ENCODE measurements around the gene AAR2.

Gene AAR2

DNA sequence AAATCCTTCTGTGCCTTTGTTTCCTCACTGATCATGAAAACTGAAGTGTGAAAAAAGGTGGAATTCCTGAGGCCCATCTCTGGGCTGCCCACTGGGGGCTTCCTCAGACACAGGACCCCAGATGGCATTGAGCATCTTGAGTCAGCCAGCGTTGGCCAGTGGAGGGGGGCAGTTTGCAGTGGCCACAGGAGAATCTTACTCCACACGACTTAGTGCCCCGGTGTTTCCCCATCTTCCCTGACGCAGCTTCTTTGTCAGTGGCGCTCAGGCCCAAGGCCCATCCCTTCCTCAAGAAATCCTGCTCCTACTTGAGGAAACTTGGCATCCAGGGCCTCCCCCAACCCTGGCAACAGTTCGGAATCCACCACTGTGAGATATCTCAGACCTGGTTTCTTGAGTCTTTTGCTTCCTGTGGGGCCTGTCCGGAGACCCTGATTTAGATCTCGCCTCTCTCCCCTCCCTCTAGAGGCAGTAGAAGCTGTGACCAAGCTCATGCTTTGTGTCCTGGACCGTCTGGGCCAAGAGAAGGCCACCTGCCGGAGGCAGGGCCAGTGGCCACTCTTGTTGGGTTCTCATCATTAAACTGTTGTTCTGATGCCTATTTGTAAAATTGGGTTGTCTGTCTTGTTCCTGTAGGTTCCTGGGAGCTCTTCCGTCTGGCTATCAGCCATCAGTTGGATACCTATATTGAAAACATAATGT, 49.6 kb downstream of the AAR2 start:
- FAIRE-seq, result no peak

DNA sequence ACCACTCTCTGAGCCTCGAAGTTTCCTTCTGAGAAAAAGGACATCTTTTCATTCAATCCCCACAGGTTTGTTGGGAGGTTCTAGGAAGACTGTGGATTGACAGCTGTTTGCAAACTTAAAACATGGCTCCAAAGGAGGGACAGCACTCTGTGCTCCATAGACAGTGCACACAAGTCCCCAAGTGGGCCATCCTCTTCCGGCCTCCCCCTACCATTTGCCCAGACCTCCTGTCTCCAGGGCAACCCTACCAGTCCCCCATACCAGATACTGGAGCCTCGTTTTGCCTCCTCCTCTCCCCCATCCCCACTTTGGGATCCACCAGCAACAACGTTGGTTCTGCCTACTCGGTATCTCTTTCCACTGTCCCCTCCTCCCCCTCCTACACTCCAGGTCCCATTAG, 61.4 kb downstream of the AAR2 start:
- FAIRE-seq, result no peak

DNA sequence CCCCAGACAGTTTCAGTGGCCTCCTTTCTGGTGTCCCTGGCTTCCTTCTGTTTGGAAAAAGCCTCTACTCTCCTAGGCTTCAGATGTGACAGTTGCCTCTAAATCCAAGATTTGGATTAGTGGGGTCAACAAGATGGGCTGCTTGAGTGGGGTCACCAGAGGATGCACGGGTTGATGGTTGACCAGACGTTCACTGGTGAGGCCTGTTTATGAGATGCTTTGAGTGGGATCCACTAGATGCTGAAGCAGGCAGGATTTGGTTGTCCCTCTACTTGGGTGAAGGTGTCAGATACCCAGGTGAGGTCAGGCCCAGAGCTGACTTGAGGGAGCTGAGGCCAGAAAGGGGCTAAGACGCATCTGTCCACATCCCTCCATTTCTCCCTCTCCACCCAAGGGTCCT, 61.8 kb downstream of the AAR2 start:
- FAIRE-seq, result no peak

DNA sequence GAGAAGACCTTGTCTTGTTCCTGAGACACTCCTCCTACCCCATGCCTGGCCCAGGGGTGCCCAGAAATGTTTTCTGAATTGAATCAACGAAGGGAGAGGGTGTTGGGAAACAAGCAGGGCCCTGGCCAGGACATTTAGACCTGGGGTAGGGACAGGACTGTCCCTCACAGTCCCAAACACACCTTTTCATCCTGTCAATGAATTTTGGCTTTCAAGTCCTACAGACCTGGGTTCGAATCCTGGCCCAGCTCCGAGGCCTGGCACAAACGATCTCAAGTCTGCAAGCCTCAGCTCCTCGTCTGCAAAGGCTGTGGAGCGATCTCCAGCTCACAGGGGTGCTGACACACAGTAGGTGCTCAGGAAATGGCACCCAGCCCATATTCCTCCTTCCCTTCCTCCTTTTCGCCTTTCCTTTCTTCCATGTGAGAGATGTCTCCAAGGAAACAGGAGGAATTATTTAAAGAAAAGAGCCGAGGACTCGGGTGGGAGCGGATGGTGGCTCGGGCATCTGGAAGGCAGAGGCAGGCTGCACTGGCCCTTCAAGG, 62.6 kb downstream of the AAR2 start:
- no peak for FAIRE-seq

DNA sequence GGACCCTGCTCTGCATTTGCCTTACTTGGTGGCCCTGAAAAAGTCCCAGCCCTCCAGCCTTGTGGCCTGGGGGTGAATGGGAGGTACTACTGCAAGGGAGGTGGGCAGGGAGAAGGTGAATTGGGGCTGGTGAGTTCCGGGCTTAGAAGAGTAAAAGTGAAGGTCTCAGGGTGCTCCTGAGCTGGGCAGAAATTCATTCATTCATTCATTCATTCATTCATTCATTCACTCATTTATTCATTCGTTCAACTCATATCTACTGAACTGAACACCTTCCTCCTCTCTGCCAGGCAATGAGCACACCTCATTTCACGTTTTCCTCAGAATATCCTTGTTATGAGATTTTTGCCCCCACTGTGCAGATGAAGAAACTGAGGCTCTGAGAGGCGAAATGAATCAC, 63.2 kb downstream of the AAR2 start:
- no peak for FAIRE-seq

DNA sequence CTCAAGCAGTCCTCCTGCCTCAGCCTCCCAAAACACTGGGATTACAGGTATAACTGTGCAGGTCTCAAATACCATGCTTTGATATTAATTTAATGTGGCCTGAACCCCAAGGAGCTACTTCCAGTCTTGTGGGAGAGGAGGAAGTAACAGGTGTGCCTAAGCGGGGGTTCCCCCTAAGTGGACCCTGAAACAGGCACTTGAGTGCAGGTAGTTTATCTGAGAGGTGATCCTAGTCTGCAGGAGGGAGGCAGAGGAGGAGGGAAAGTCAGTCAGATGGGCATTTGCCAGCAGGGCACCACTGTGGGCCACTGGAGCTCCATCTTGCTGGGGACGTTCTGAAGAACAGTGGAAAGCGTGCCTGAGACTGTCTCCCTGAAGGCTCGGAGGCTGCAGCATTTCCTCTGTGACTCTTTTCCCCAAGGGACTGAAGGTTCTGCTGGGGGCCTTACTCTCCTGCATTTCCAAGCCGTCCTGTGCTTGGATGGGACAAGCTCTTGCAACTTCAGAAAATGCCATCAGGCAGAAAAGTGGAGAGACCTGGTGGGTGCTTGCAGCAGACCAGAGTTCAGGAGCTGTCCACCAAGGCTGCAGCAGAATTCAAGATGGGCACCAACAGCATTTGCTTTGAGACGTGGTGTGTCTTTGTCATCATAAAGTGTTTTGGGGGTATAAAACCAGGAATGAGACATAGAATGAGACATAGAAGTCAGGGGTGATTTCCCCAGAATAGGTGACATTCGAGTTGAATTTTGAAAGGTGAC, 65.3 kb downstream of the AAR2 start:
- no peak for FAIRE-seq

DNA sequence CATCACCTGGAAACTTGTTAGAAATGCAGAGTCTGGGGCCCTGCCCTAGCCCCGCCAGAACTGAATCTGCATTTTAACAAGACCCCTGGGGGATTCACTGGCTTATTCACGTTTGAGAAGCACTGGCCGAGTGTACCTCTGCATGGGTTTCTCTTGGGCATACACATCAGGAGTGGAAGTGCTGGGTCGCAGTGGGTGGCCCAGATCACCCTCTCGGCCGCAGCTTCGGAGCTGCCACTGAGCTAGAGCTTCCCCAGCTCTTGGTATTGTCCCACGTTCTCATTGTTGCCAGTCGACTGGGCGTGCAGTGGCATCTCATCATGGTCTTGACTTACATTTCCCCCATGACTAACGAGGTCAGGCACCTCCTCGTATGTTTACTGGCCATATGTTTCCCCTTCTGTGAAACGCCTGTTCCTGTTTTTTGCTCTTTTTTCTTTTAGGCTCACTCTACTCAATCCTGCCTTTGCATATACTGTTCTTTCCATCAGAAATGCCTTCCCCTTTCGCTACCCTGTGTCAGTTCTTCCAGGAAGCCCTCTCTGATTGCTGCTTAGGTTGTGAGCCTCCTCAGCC, 66.8 kb downstream of the AAR2 start:
- no peak for FAIRE-seq

DNA sequence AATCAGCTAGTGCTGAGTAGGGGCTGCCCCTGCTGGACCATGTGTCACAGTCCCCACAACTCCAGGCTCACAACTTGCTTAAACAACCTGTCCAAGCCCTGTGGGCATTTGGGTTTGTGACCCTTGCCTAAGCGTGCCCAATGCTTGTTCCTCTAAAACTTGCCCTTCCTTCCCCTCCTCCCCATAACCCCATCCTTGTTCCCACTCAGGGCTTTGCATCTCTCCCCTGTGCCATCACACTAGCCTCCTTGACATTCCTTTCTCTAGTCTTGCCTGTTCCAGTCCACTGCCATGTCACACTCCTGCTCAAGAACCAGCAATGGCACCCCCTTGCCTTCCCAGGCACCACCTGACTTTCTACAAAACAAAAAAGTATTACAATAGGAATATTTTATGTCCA, 67.6 kb downstream of the AAR2 start:
- FAIRE-seq, result no peak

DNA sequence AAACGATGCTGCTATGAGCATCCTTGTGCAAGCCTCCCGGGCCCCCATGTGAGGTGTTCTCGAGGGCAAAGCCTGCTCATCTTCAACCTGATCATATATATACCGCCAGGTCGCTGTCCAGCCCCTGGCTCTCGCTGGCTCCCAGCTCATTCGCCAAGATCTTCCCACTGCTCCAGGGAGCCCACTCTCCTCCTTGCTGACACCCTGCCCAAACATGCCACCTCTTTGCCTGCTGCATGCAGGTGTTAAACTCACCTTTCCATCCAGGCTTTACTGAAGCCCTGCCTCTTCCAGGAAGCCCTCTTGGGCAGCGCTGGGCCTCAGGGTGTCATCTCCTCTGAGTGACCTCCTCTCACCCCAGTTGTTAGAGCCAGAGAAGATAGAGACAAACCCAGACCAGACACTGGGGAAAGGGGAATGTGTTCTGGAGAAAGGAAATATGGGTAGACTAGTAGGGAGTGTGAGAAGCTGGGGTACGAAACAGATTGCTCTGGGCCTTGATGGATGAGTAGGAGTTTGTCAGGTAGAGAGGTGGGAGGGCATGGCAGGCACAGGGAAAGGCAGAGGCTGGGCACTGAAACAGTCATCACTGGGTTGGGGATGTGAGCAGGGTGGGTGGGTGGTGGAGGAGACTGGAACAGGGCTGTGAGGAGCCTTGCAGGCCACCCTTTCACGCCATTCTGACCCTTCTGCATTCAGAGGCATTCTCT, 68.7 kb downstream of the AAR2 start:
- FAIRE-seq, result no peak

DNA sequence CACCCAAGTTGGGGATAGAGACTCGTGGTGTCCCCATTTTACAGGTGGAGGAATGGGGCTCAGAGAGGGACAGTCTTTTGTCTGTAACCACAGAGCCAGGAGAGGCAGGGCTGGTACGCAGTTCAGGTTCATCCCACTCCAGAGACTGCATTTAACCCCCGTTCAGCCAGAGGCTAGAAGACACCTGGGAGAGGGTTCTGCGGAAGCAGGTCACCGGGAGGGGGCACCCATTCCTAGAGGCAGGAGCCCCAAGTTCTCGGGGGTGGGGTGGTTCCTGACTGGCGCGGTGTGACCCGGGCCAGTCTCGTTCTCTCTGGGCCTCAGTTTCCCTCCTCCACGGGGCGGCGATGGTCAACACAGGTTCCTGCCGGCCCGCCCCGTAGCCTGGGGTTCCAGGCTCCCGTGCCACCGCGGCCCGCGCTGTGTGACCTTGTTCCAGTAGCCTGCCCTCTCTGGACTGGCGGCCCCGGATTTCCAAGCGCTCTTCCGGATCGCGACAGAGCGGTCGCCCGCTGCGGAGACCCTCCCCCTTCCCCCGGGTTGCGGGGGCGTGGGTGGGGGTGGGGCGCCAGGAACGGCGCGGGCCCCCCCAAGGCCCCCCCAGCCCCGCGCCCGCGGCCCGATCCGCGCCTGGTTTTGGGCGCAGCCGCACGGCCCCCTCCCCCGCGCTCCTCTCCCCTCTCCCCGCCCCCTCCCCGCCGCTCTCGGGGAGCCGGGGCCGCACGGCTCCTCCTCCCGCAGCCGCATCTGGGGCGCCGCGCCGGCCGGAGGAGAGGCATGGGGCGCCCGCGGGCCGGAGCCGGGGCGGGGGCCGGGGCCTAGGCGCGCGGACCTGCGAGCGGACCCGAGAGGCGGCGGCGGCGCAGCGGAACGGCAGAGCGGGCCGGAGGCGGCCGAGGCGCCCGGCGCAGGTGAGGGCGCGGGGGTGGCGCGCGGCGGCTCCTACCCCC, 69.6 kb downstream of the AAR2 start, which contains the start of gene DLGAP4:
TSS of gene DLGAP4 (plus strand) at position 738 of the 950 bp plus-strand sequence. CDS start 125,379 bp downstream, outside the sequence.
- FAIRE-seq, result no peak
